ENCODE data around the gene TNFRSF6B. TPM values are rescaled to one million over a fixed set of nuclear protein-coding genes. Genes with fewer than 3 reads are reported as not detected.
A peak's percentile ranks its signal among the peaks of the same experiment; 100 is the strongest.

TNFRSF6B gene
- total and polyA plus RNA-seq, 2 donors from 2014 or later: 2.4 to 64.5 TPM

- DNase-seq (peak in 1 of 5 donors; percentile 37), FAIRE-seq (no peak)
- TF ChIP-seq, protein P1, sequence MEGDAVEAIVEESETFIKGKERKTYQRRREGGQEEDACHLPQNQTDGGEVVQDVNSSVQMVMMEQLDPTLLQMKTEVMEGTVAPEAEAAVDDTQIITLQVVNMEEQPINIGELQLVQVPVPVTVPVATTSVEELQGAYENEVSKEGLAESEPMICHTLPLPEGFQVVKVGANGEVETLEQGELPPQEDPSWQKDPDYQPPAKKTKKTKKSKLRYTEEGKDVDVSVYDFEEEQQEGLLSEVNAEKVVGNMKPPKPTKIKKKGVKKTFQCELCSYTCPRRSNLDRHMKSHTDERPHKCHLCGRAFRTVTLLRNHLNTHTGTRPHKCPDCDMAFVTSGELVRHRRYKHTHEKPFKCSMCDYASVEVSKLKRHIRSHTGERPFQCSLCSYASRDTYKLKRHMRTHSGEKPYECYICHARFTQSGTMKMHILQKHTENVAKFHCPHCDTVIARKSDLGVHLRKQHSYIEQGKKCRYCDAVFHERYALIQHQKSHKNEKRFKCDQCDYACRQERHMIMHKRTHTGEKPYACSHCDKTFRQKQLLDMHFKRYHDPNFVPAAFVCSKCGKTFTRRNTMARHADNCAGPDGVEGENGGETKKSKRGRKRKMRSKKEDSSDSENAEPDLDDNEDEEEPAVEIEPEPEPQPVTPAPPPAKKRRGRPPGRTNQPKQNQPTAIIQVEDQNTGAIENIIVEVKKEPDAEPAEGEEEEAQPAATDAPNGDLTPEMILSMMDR (IDR thresholded peaks at IDR 0.05; ENCODE audit: borderline replicate concordance, extremely low read depth, insufficient read depth): no peak
- no peak overlapping the region for H3K27ac ChIP-seq (ENCODE audit: low read depth in 2 of 2, low read length in 2 of 2)
- no peak overlapping the region for H3K4me3 ChIP-seq (ENCODE audit: low read length in 3 of 3)
- intact Hi-C loops (cut with DNase I): no loop called here
- peaks cover 2 to 28% (median 11%) of the 10 kb centered on the region in 3 donors for H3K36me3 ChIP-seq (ENCODE audit: control insufficient read depth in 2 of 3, insufficient read depth in 3 of 3, low read length in 3 of 3)
- H3K4me1 ChIP-seq (ENCODE audit: control insufficient read depth in 2 of 3, insufficient read depth in 2 of 3, low read depth in 1 of 3, low read length in 3 of 3): peaks cover 0 to 17% (median 6%) of the 10 kb centered on the region in 3 donors
- H3K9me3 ChIP-seq (ENCODE audit: control insufficient read depth in 2 of 3, insufficient read depth in 1 of 3, low read length in 3 of 3): no peaks in the 10 kb centered on the region
- H3K9ac ChIP-seq (ENCODE audit: low read length in 3 of 3): no peak overlapping the region
- no peaks in the 10 kb centered on the region for H3K27me3 ChIP-seq (ENCODE audit: control insufficient read depth, insufficient read depth, low read length)
Measured at GRCh38 chr20:63704749-63705117, 8.3 kb downstream of the TNFRSF6B start.

- intact Hi-C loops (cut with DNase I): no loop called here
- H3K27ac ChIP-seq (ENCODE audit: low read depth in 2 of 2, low read length in 2 of 2): no peak overlapping the region
- H3K27me3 ChIP-seq (ENCODE audit: control insufficient read depth, insufficient read depth, low read length): no peaks in the 10 kb centered on the region
- DNase-seq (no peak), FAIRE-seq (no peak)
- peaks cover 2 to 29% (median 11%) of the 10 kb centered on the region in 3 donors for H3K36me3 ChIP-seq (ENCODE audit: control insufficient read depth in 2 of 3, insufficient read depth in 3 of 3, low read length in 3 of 3)
- no peak overlapping the region for H3K4me3 ChIP-seq (ENCODE audit: low read length in 3 of 3)
- H3K9me3 ChIP-seq (ENCODE audit: control insufficient read depth in 2 of 3, insufficient read depth in 1 of 3, low read length in 3 of 3): no peaks in the 10 kb centered on the region
- no peak overlapping the region for H3K9ac ChIP-seq (ENCODE audit: low read length in 3 of 3)
- TF ChIP-seq, protein P1 (IDR thresholded peaks at IDR 0.05; ENCODE audit: borderline replicate concordance, extremely low read depth, insufficient read depth): no peak
- peaks cover 0 to 17% (median 6%) of the 10 kb centered on the region in 3 donors for H3K4me1 ChIP-seq (ENCODE audit: control insufficient read depth in 2 of 3, insufficient read depth in 2 of 3, low read depth in 1 of 3, low read length in 3 of 3)
Measured at GRCh38 chr20:63705232-63706026, 9.0 kb downstream of the TNFRSF6B start.

- Histone ChIP-seq H3K9ac (ENCODE audit: low read length in 3 of 3) (peak overlapping the region in 1 of 3 donors; percentile 84), H3K9me3 (ENCODE audit: control insufficient read depth in 2 of 3, insufficient read depth in 1 of 3, low read length in 3 of 3) (no peaks in the 10 kb centered on the region), H3K27me3 (ENCODE audit: control insufficient read depth, insufficient read depth, low read length) (no peaks in the 10 kb centered on the region), H3K27ac (ENCODE audit: low read depth in 2 of 2, low read length in 2 of 2) (peak overlapping the region in 1 of 2 donors; percentile 71), H3K4me3 (ENCODE audit: low read length in 3 of 3) (peak overlapping the region in 1 of 3 donors; percentile 76), H3K36me3 (ENCODE audit: control insufficient read depth in 2 of 3, insufficient read depth in 3 of 3, low read length in 3 of 3) (peaks cover 2 to 36% (median 12%) of the 10 kb centered on the region in 3 donors), H3K4me1 (ENCODE audit: control insufficient read depth in 2 of 3, insufficient read depth in 2 of 3, low read depth in 1 of 3, low read length in 3 of 3) (peaks cover 0 to 17% (median 6%) of the 10 kb centered on the region in 3 donors)
- intact Hi-C loops (cut with DNase I): no loop called here
- TF ChIP-seq, protein P1 (IDR thresholded peaks at IDR 0.05; ENCODE audit: borderline replicate concordance, extremely low read depth, insufficient read depth): no peak
- FAIRE-seq (no peak), DNase-seq (peak in 1 of 5 donors; percentile 36)
Measured at GRCh38 chr20:63706027-63706695, 9.7 kb downstream of the TNFRSF6B start.
